HT-29 (cell line): Measurements from ENCODE around the gene FTO. TPM values are rescaled to one million over a fixed set of nuclear protein-coding genes. Genes with fewer than 3 reads are reported as not detected.

Experiments
- DNase-seq: peaks from one replicate; pipeline ENCODE4 v3.0.0-alpha.2; 2015; ENCODE audit warnings: low spot score
- total RNA-seq: library from RNA; depleted of rRNA; stranded (reverse); fragments of >200 nt; shearing (Covaris generic); gene quantifications from 2 replicates; pipeline ENCODE4 v1.2.3, GENCODE V29; 2014

The FTO gene
- total RNA-seq, 1 experiment from 2014 or later = 18.8 TPM

DNA sequence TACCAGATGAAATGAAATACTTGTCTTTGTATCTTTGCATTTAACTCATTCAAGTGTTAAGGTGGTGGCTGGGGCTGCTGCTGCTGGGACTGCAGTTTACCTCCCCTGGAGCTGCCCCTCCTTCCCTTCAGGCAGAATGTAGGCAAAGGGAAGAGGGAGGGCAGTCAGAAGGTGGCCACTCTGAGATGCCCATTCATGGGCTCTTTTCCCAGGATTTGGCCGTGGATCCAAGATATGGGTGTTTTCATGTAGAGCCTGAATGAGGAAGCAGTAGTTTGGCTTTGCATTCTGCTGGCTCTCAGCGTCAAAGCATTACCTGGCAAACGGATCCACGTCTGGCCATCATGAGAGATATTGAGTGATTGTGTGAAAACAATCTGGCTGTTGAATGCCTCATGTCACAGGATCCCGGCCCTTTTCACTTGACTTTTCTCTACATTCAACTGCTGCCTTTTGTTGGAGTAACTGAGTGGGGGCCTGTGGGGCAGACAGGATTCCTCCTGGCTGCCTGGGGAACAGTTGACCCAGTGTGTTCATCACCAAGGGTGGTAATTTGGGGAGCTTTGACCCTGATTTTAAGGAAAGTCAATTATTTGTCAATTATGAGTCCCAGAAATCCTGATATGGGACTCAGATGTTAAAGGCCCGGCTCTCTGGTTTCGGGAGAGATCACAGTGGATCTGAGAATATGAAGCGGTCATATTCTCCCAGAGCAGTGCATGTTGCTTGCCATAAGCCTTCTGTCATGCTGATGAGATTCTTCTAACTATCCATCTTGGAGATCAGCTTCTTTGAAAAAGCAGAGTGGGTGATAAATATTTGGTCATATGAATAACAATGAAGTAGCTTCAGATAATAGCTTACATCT lies 345.9 kb downstream of the FTO start:
- no peak for DNase-seq

- DNase-seq = no peak
Measured at GRCh38 chr16:54050459-54051210, 346.7 kb downstream of the FTO start.

DNA sequence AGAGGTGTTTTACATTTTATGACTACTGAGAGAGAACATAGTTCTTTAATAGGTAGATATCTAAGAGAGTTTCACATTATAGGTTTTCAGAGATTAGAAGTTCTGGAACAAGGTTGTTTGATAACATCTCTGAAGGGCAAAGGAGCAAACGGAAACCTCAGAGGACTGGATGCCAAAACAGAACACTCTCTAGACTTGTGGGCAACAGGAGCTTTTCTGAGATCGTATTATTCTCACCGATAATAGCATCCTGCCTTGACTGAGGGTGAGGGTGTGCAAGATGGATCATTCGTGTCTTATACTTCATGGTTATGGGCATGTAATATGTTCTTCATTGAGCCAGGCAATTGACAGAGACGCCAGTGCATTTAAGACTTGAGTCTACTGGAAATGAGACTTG lies 347.9 kb downstream of the FTO start:
- no peak for DNase-seq

GRCh38 chr16:54052271-54052670 lies 348.3 kb downstream of the FTO start:
- DNase-seq = no peak

DNA sequence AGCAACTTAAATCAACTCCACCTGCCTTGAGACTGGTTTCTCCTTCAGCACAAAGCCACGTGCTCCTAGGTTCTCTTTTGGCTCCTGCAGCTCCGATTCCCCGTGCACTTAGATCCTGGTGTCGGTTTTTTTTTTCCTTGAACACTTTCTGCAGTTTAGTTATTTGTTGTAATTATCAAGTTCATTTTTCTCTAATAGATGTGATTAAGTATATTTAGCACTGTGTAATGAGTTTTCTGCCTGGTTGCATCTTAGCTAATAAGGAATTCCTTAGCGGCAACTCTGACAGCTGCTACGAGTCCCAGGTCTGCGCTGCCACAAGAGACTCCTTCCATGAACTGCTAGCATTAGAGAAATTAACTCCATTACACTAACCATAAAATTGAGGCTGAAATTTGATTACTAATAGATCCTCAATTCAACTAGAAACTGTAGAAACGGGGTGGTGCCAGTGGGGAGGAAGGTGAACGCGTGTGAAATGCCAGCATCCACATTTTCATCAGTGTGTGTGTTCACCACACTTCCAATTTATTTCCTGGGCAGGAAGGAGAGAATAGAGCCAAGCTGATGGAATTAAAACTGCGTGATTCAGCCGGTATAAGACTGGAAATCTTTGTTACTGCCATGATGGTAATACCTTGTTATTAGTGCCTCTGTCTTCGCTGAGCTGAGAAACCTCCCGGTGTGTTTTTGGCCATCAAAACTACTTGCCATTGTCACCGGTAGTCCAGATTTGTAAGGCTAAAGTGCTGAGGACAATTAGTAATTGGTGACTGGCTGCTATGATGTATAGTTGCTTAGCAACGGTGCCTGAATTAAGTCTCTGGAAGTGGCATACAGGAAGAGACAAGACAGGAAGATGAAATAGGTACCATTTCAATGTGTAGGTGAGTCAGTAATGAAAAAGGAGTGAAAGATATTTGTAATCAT lies 350.2 kb downstream of the FTO start:
- DNase-seq = no peak

GRCh38 chr16:54055191-54055590 lies 351.2 kb downstream of the FTO start:
- no peak for DNase-seq

- DNase-seq = no peak
Measured at GRCh38 chr16:54055864-54056263, 351.9 kb downstream of the FTO start.

DNA sequence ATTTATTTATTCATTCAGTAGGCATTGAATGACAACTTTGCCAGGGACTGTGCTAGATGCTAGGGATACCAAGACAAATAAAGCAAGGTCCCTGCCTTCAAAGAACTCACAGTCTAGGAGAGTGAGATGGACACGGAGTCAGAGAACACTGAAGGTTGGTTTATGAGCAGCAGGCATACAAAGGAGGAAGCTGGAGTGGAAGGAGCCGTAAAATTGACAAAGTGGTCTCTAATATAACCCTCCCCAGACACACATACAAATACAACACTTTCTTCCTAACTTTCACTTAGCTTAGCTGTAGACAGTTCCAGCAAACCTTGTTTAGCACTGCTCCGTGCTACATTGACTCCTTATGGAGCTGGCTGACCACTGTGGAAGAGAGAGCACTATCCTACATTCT lies 353.0 kb downstream of the FTO start:
- no peak for DNase-seq

DNA sequence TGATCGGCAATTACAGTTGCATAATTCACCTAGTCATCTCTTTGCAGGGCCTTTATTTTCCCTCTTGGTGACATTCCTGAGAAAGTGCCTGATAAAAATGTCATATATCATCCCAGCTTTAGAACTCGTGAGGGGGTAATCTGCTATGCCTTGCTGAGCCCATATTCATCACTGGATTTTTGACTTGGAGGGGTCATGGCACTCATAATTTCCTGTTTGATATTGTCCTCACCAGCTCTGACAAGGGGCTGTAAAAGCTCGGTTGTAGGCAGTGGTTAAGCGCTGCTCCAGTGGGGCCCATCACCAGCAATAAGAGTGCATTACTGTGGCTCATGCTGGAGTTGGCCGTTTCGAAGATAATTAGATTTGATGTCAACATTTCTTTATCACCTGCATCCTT lies 355.4 kb downstream of the FTO start:
- no peak for DNase-seq

GRCh38 chr16:54060599-54061421 lies 356.9 kb downstream of the FTO start:
- no peak for DNase-seq

- DNase-seq = no peak
Measured at GRCh38 chr16:54061454-54061853, 357.5 kb downstream of the FTO start.

DNA sequence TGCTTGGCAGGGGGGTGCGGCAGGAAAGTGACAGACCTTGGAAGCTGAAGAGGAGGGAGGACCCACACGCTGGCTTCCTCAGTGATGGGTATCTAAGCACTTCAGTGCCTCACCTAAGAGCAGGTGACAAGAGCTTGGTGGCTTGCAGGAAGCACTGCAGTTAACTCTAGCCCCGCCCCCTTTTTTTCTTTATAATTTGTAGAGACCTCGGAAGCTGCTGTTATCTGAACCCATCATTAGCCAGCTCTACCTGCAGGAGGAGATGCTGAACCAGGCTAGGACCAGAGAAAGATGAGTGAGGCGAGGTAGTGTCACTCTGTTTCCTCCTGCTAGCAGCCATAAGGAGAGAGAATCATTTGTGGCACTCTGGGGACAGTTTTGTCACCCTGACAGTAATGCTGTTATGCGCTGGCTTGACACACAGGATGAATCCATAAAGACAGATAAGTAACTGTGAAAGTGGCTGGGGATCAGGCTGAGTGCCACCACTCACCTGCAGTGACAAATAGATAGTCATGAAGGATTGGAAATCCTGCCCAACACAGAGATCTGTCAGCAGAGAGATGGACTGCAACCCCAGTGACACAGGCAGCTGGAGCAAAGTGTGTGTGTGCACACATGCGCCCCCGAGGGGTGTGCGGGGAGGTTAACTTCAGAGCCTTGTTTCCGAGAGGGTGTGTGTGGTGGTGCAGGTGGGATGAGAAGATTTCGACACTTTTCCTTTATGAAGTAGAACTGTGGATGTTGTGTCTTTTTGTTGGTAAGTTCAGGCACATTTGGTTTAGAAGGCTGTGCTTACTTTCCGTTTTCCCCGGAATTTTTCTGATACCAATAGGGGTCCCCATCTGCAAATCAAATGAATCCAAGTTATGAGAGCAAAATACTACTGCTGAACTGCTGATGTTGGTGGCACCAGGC lies 358.7 kb downstream of the FTO start:
- DNase-seq = peak; percentile 3

GRCh38 chr16:54063279-54063773 lies 359.4 kb downstream of the FTO start:
- no peak for DNase-seq

- DNase-seq = peak; percentile 14
Measured at GRCh38 chr16:54066451-54067105, 362.6 kb downstream of the FTO start.

DNA sequence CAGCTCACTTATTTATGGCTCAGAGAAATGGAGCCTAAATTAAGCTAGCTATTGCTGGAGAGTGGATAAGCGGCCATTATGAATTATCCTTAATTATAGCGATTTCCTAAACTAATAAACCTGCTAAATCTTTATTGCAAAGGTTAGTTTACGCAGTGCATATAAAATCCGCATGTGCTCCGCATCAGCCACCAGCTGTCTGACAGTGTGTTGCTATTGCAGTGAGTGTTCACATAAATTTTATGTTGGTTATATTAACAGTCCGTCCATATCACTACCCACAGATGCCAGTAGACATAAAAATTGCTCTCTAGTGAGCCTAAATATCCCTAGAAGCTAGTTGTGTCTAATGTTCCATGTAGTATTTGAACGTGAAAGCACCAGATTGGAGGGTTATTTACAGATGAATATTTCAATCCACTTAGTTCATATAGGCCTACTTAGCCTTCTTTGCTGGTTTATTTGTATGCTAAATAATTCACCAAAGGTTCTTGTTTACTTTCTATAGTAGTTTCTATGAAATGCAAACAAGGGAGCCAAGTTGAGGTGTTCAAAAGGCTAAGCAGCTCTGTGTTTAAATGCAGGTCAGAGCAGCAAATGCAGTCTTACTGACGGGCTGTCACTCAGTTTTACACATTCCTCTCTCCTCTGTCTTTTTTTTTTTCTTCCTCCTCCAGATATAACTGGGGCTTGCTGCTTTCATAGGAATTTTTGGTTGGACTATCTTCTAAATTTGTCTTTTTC lies 363.5 kb downstream of the FTO start:
- no peak for DNase-seq

GRCh38 chr16:54068212-54068611 lies 364.3 kb downstream of the FTO start:
- DNase-seq = no peak

- no peak for DNase-seq
Measured at GRCh38 chr16:54069601-54070239, 365.8 kb downstream of the FTO start.
